ENCODE results near the gene RHOT1.
"Not testable (repeated sequence)": the region's sequence is repeated elsewhere in the genome, so short reads cannot be mapped to it uniquely, and the experiment has no call there.

Gene RHOT1

DNA sequence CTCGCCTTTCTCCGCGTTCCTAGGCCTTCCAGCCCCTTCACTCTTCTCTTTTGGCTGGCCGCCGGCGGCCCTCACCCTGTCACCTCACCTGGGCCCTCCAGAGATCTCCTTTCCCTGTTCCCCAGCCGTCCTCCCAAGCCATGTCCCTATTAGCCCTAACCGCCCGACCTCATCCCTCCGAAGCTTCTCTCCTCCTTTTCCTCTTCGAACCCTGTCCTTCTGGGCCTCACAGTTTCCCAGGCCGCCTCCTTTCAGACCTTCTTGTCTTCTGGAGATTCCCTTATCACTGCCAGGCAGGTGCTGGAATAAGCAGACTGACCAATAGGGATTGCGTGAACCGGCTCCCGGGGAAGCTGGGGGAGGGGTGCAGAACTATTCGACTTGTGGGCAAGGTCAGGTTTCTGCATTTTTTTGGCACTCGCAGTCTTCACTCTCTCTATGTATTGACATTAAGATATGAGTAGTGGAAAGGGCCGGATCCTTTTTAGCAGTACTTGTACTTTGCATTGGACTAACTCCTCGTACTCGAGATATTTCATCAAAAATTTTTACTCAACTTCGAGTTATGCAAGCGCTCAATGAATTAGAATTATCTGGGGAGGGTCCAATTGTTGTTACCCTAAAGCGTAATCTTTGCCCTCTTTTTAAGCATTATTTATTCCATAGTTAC is 690 bp downstream of the RHOT1 start:
- peak; percentile 39 for DNase-seq (ENCODE audit: low spot score)
- TF ChIP-seq, protein P1, sequence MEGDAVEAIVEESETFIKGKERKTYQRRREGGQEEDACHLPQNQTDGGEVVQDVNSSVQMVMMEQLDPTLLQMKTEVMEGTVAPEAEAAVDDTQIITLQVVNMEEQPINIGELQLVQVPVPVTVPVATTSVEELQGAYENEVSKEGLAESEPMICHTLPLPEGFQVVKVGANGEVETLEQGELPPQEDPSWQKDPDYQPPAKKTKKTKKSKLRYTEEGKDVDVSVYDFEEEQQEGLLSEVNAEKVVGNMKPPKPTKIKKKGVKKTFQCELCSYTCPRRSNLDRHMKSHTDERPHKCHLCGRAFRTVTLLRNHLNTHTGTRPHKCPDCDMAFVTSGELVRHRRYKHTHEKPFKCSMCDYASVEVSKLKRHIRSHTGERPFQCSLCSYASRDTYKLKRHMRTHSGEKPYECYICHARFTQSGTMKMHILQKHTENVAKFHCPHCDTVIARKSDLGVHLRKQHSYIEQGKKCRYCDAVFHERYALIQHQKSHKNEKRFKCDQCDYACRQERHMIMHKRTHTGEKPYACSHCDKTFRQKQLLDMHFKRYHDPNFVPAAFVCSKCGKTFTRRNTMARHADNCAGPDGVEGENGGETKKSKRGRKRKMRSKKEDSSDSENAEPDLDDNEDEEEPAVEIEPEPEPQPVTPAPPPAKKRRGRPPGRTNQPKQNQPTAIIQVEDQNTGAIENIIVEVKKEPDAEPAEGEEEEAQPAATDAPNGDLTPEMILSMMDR (IDR thresholded peaks at IDR 0.05; ENCODE audit: extremely low read depth, missing control alignments): no peak

DNA sequence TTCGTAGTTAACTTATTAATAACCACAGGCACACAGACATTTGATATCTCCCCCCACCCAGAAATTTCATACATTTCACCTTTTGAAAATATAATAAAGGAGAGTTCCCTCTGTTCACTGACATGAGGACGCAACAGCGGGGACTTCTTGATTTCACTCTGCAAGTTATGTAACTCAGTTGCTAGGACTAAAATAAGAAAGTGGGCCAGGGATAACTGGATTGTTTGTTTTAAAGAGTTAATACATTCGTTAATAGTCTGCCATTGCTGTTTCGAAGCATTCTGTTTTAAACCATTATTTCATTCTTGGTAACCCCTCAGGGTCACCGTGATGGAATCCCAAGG is 1.2 kb downstream of the RHOT1 start:
- TF ChIP-seq, protein P1 (IDR thresholded peaks at IDR 0.05; ENCODE audit: extremely low read depth, missing control alignments): no peak
- no peak for DNase-seq (ENCODE audit: low spot score)

DNA sequence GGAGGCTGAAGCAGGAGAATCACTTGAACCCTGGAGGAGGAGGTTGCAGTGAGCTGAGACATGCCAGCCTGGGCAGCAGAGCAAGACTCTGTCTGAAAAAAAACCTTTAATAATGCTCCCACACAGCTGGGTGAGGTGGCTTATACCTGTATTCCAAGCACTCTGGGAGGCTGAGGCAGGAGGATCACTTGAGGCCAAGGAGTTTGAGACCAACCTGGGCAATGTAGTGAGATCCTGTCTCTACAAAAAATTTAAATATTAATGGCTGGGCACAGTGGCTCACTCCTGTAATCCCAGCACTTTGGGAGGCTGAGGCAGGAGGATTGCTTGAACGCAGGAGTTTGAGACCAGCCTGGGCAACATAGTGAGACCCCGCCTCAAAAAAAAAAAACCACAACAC is 2.1 kb downstream of the RHOT1 start:
- not testable (repeated sequence) for DNase-seq (ENCODE audit: low spot score)

DNA sequence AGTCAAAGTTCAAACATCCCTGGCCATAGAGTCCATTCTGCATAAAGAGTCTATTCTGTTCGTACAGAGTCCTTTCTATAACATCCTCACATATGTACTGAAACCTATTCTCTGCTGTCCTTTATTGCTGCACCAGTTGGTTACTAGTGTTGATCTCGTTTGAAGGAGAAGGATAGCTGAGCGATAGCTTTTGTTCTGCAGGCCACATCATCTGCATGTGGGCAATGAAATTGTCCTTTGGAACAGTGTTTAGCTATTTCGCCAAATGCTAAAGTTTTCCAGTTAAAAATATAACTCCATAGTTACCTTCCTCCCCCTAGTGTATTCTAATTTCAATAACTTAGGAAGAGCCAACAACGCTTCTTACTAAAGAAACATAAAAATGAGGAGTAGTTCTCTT is 6.0 kb downstream of the RHOT1 start:
- TF ChIP-seq, protein P1 (IDR thresholded peaks at IDR 0.05; ENCODE audit: extremely low read depth, missing control alignments): no peak
- DNase-seq (ENCODE audit: low spot score): no peak

DNA sequence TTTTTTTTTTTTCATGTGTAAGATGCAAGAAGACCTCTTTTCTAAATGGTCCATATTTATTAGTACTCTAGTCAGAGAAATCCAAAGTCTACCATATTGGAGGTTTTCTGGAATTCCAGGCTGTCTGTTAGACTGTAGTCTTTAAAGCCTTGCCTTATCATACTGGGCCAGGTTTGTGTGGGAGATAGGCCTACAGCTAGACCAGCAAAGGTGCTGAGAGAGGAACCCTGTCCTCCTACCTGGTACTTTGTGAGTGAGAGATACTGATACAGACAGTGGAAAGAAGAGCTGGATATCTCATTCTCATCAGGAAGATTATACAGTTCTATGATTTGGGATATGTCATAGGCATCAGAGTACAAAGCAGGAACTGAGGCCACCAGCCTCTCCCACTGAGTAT is 8.1 kb downstream of the RHOT1 start:
- DNase-seq (ENCODE audit: low spot score): no peak
- TF ChIP-seq, protein P1 (IDR thresholded peaks at IDR 0.05; ENCODE audit: extremely low read depth, missing control alignments): no peak

DNA sequence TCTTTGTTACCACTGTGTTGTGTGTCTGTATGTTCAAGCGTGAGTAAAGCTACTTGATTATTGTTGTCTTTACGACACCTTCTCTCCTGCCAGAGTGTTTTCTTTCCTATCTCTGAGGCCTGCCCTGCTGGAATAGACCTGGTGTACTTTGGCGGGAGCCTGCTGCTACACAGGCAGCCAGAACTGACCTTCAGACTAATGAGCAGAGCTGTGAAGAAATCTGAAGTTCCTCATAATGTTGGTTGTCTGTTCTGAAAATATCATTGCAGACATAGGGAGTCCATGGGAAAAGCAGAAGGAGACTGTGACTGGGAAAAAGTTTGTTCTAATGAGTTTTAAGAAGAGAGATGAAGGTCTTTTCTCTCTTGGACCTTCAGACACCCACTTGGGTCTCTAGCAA is 9.8 kb downstream of the RHOT1 start:
- TF ChIP-seq, protein P1 (IDR thresholded peaks at IDR 0.05; ENCODE audit: extremely low read depth, missing control alignments): no peak
- no peak for DNase-seq (ENCODE audit: low spot score)

DNA sequence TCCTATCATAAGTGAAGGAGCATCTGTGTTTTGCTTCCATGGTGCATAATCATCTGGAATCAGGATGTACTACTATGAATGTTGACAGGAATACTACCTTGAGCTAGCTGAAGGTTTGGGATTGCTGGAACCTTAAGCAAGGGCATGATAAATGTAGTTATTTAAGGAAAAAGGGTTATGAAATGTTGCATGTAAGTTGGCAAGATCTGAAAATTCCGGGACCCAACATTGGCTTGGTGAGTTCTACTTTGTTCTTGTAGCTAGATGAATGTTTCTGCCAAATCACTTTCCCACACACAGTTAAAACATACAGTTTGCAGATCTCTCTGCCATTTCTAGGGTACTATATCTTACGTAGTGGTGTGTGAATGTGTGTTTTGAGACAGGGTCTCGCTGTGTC is 13.6 kb downstream of the RHOT1 start:
- TF ChIP-seq, protein P1 (IDR thresholded peaks at IDR 0.05; ENCODE audit: extremely low read depth, missing control alignments): no peak
- no peak for DNase-seq (ENCODE audit: low spot score)

DNA sequence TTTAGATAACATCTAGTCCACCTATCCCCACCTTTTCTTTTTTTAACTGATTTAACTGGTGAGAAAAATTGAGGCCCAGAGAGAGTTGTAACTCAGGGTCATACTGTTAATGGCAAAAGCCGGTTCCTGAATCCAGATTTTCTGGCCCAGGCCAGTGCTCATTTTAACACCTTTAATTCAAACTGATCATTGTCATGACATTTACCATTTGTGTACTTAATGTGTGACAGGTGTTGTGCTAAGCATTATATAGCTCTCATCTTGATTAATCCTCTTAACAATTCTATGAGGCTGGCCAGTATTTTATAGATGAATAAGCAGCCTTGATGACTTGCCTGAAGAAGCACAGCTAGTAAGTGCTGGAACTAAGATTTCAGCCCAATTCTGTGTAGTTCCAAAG is 14.4 kb downstream of the RHOT1 start:
- TF ChIP-seq, protein P1 (IDR thresholded peaks at IDR 0.05; ENCODE audit: extremely low read depth, missing control alignments): no peak
- no peak for DNase-seq (ENCODE audit: low spot score)
